ENCODE measurements around the gene ENOX2.

GRCh38 chrX:130714665-130715064, 188.3 kb downstream of the ENOX2 start:
- TF ChIP-seq CTCF (IDR thresholded peaks at IDR 0.05) (no peak), POLR2A (IDR thresholded peaks at IDR 0.05) (no peak), POLR2AphosphoS5 (IDR thresholded peaks at IDR 0.05) (no peak)
